Fibroblast of lung (primary cell): ENCODE data around the gene YJEFN3. TPM values are rescaled to one million over a fixed set of nuclear protein-coding genes. Genes with fewer than 3 reads are reported as not detected.

Experiments
- DNase-seq, 2 donors: peaks; one replicate each; pipeline versions ENCODE4 v3.0.0 to v3.0.0-alpha.2; 2010; ENCODE audit warnings: low read depth in 2 of 2
- H2AFZ ChIP-seq: 2 replicates; pipeline ENCODE4 v1.5.1; 2012; ENCODE audit warnings: low read length, control low read depth, inconsistent platforms
- H3K27ac ChIP-seq: 2 replicates; pipeline ENCODE4 v1.5.1; 2011; ENCODE audit warnings: low read length, control low read depth; ENCODE audit not compliant: insufficient read depth
- H3K27me3 ChIP-seq: 2 replicates; pipeline ENCODE4 v1.5.1; 2011; ENCODE audit warnings: mild to moderate bottlenecking, low read length; ENCODE audit not compliant: control insufficient read depth, insufficient read depth
- H3K36me3 ChIP-seq: 2 replicates; pipeline ENCODE4 v1.5.1; 2011; ENCODE audit warnings: low read length; ENCODE audit not compliant: control insufficient read depth, insufficient read depth
- H3K4me1 ChIP-seq: 2 replicates; pipeline ENCODE4 v1.5.1; 2011; ENCODE audit warnings: low read length; ENCODE audit not compliant: control insufficient read depth, insufficient read depth; ENCODE audit errors: extremely low read depth
- H3K4me2 ChIP-seq: 2 replicates; pipeline ENCODE4 v1.5.1; 2011; ENCODE audit warnings: low read length, control low read depth; ENCODE audit not compliant: insufficient read depth; ENCODE audit errors: extremely low read depth
- H3K4me3 ChIP-seq, 4 experiments: fragments of 200-600 bp in 1 of 4; sonication (generic) in 1 of 4; replicated peaks in 1 of 4; 2 replicates each; pipeline ENCODE4 v1.5.1; 2011 to 2016; ENCODE audit warnings: low read length in 4 of 4, low read depth in 3 of 4, mild to moderate bottlenecking in 3 of 4, control low read depth in 2 of 4, inconsistent platforms in 1 of 4, mixed read lengths in 1 of 4; ENCODE audit not compliant: insufficient read depth in 1 of 4; ENCODE audit errors: control extremely low read depth in 1 of 4
- H3K79me2 ChIP-seq: 2 replicates; pipeline ENCODE4 v1.5.1; 2012; ENCODE audit warnings: mild to moderate bottlenecking, low read length, inconsistent platforms; ENCODE audit not compliant: control insufficient read depth, insufficient read depth
- H3K9ac ChIP-seq: 2 replicates; pipeline ENCODE4 v1.5.1; 2011; ENCODE audit warnings: mild to moderate bottlenecking, low read length, control low read depth; ENCODE audit not compliant: insufficient read depth
- H3K9me3 ChIP-seq: 2 replicates; pipeline ENCODE4 v1.5.1; 2012; ENCODE audit warnings: low read depth, low read length; ENCODE audit not compliant: control insufficient read depth, insufficient read depth
- H4K20me1 ChIP-seq: 2 replicates; pipeline ENCODE4 v1.5.1; 2011; ENCODE audit warnings: low read length; ENCODE audit not compliant: control insufficient read depth, insufficient read depth; ENCODE audit errors: extremely low read depth
- EZH2 ChIP-seq: IDR thresholded peaks from 2 replicates; pipeline ENCODE4 v1.5.1; 2012; ENCODE audit warnings: low read length, control low read depth, mild to moderate bottlenecking; ENCODE audit errors: missing control alignments
- polyA plus RNA-seq, 2 donors: library from polyadenylated mRNA; depleted of rRNA in 1 of 2; stranded (reverse) in 1 of 2; unstranded in 1 of 2; fragments of >200 nt; gene quantifications; 2 replicates each; pipeline ENCODE4 v1.2.1, GENCODE V29; 2011 to 2012; ENCODE audit warnings: missing spikeins in 1 of 2
- total RNA-seq: library from RNA; depleted of rRNA; stranded (reverse); fragments of >200 nt; gene quantifications from 2 replicates; pipeline ENCODE4 v1.2.1, GENCODE V29; 2014
- TF ChIP-seq, protein P1 (sequence below), 2 donors: IDR thresholded peaks in 1 of 2; conservative IDR thresholded peaks in 1 of 2; 1 replicate in 1 of 2; 2 replicates in 1 of 2; pipeline ENCODE4 v1.5.1; 2011 to 2012; ENCODE audit warnings: low read length in 2 of 2, control low read depth in 1 of 2, inconsistent platforms in 1 of 2, low read depth in 1 of 2, mild to moderate bottlenecking in 1 of 2

The YJEFN3 gene
- total and polyA plus RNA-seq, 2 donors (not counting 1 experiment from before 2014, with no cell fraction given), result 0.50 to 0.62 TPM

DNA sequence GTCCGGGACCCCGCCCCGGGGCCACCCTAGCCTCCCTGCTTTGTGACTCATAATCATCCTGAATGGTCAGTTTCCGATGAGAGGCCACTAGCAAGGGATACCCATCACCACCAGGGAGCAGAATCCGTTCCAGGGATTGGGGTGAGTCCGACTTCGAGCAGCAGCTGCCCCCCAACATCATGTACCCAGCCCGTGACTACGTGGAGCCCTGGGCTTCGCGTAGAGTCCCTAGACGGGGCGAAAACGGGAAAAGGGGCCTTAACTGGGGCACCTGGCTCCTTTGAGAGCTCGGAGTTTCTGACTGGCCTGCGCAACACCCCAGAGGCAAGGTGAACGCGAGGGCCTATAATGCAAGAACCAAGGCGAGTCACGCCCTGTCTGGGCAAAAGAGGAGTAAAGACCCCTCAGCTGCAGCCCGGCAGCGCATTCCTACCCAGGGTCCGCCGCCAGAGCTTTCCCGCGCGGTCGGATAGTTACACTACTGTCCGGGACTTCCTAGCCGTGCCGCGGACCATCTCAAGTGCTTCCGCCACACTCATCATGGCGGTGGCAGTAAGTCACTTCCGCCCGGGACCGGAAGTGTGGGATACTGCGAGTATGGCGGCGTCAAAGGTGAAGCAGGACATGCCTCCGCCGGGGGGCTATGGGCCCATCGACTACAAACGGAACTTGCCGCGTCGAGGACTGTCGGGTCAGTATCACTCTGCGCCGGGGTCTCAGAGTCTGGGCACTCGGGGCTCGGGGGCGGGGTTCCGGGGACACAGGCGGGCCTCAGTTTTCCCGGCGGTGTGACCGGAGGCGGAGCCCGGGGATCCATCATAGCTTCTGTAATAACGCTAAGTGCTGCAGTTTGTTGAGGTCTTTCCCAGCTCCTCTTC lies 12.8 kb upstream of the YJEFN3 start, which contains the start of gene NDUFA13:
Gene NDUFA13 (plus strand): TSS at position 584 of the 878 bp plus-strand sequence. CDS start 14 bp downstream, at position 598.
- Histone ChIP-seq H3K36me3 (peaks cover 2% of the 10 kb centered on the region), H2AFZ (peak within 1 kb of the TSS; percentile 84), H3K4me2 (peak within 1 kb of the TSS; percentile 93), H3K79me2 (peaks cover 22% of the 10 kb centered on the region), H3K27me3 (no peaks in the 10 kb centered on the region), H3K9ac (peak within 1 kb of the TSS; percentile 72), H3K27ac (peak within 1 kb of the TSS; percentile 80), H3K4me3 (peak within 1 kb of the TSS; percentile 42 to 98 (median 75)), H3K9me3 (no peaks in the 10 kb centered on the region), H4K20me1 (no peaks in the 10 kb centered on the region), H3K4me1 (no peaks in the 10 kb centered on the region)
- peak; percentile 87 to 93 for DNase-seq
- TF ChIP-seq, protein P1, sequence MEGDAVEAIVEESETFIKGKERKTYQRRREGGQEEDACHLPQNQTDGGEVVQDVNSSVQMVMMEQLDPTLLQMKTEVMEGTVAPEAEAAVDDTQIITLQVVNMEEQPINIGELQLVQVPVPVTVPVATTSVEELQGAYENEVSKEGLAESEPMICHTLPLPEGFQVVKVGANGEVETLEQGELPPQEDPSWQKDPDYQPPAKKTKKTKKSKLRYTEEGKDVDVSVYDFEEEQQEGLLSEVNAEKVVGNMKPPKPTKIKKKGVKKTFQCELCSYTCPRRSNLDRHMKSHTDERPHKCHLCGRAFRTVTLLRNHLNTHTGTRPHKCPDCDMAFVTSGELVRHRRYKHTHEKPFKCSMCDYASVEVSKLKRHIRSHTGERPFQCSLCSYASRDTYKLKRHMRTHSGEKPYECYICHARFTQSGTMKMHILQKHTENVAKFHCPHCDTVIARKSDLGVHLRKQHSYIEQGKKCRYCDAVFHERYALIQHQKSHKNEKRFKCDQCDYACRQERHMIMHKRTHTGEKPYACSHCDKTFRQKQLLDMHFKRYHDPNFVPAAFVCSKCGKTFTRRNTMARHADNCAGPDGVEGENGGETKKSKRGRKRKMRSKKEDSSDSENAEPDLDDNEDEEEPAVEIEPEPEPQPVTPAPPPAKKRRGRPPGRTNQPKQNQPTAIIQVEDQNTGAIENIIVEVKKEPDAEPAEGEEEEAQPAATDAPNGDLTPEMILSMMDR (conservative IDR thresholded peaks at IDR 0.05 in 1 of 2, IDR thresholded peaks at IDR 0.05 in 1 of 2; ENCODE audit: low read depth in 1 of 2, low read length in 2 of 2), result peak in 1 of 2 donors; percentile 2
- no peak for TF ChIP-seq EZH2

DNA sequence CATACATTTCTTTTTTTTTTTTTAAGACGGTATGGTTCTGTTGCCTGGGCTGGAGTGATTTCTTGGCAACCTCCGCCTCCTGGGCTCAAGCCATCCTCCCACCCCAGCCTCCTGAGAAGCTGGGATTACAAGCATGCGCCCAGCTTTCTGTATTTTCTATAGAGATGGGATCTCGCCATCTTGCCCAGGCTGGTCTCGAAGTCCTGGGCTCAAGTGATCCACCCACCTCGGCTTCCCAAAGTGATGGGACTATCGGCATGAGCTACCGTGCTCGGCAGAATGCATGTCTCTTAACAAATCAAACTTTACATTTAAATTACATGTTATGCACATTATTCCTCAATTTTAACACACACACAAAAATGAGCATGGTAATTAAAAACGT lies 11.5 kb upstream of the YJEFN3 start:
- TF ChIP-seq, protein P1 (conservative IDR thresholded peaks at IDR 0.05 in 1 of 2, IDR thresholded peaks at IDR 0.05 in 1 of 2; ENCODE audit: low read depth in 1 of 2, low read length in 2 of 2), result no peak
- no peak for TF ChIP-seq EZH2
- Histone ChIP-seq H2AFZ (no peak overlapping the region), H3K27ac (no peak overlapping the region), H3K4me3 (peak overlapping the region; percentile 42 to 98 (median 75)), H3K9me3 (no peaks in the 10 kb centered on the region), H3K9ac (no peak overlapping the region), H3K79me2 (peaks cover 22% of the 10 kb centered on the region), H3K4me1 (no peaks in the 10 kb centered on the region), H3K27me3 (no peaks in the 10 kb centered on the region), H3K4me2 (peak overlapping the region; percentile 66), H4K20me1 (no peaks in the 10 kb centered on the region), H3K36me3 (peaks cover 2% of the 10 kb centered on the region)
- no peak for DNase-seq

DNA sequence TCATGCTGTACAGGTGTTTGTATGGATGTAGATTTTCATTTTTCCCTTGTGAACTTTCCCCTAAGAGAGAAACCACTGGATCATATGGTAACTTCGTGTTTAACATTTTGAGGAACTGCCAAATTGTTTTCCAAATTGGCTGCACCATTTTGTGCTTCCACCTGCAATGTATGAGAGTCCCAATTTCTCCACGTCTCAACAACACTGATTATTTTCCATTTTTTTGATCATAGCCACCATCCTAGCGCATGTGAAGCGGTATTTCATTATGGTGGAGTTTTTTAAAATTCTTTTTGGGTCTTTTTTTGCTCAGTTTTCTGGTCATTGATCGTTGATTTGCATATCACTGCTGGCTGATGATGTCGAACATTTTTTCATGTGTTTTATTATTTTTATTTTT lies 7.7 kb upstream of the YJEFN3 start:
- no peaks in the 10 kb centered on the region for H4K20me1 ChIP-seq
- no peaks in the 10 kb centered on the region for H3K9me3 ChIP-seq
- peaks cover 22% of the 10 kb centered on the region for H3K79me2 ChIP-seq
- TF ChIP-seq, protein P1 (conservative IDR thresholded peaks at IDR 0.05 in 1 of 2, IDR thresholded peaks at IDR 0.05 in 1 of 2; ENCODE audit: low read depth in 1 of 2, low read length in 2 of 2), result no peak
- no peak for TF ChIP-seq EZH2
- H3K4me3 ChIP-seq, result no peak overlapping the region
- no peak overlapping the region for H3K9ac ChIP-seq
- no peak overlapping the region for H2AFZ ChIP-seq
- no peaks in the 10 kb centered on the region for H3K4me1 ChIP-seq
- peaks cover 2% of the 10 kb centered on the region for H3K36me3 ChIP-seq
- no peak overlapping the region for H3K27ac ChIP-seq
- no peak overlapping the region for H3K4me2 ChIP-seq
- no peaks in the 10 kb centered on the region for H3K27me3 ChIP-seq
- no peak for DNase-seq
